ENCODE data around the gene FUCA1.

GRCh38 chr1:23836037-23836436 is 32.1 kb downstream of the FUCA1 start:
- no peak for TF ChIP-seq TOX (CRISPR knock-in tag; IDR thresholded peaks at IDR 0.05; ENCODE audit: borderline replicate concordance)
- TF ChIP-seq CSDC2 (CRISPR knock-in tag; IDR thresholded peaks at IDR 0.05) = no peak
- TF ChIP-seq CREB5 (CRISPR knock-in tag; IDR thresholded peaks at IDR 0.05; ENCODE audit: low read depth) = no peak
- no peak for TF ChIP-seq SNAI2 (CRISPR knock-in tag; IDR thresholded peaks at IDR 0.05)
- TF ChIP-seq PPARA (CRISPR knock-in tag; IDR thresholded peaks at IDR 0.05; ENCODE audit: borderline replicate concordance) = no peak
- TF ChIP-seq ZNF8 (CRISPR knock-in tag; IDR thresholded peaks at IDR 0.05) = no peak
- TF ChIP-seq, protein P1, sequence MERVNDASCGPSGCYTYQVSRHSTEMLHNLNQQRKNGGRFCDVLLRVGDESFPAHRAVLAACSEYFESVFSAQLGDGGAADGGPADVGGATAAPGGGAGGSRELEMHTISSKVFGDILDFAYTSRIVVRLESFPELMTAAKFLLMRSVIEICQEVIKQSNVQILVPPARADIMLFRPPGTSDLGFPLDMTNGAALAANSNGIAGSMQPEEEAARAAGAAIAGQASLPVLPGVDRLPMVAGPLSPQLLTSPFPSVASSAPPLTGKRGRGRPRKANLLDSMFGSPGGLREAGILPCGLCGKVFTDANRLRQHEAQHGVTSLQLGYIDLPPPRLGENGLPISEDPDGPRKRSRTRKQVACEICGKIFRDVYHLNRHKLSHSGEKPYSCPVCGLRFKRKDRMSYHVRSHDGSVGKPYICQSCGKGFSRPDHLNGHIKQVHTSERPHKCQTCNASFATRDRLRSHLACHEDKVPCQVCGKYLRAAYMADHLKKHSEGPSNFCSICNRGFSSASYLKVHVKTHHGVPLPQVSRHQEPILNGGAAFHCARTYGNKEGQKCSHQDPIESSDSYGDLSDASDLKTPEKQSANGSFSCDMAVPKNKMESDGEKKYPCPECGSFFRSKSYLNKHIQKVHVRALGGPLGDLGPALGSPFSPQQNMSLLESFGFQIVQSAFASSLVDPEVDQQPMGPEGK (CRISPR knock-in tag; IDR thresholded peaks at IDR 0.05; ENCODE audit: borderline replicate concordance) = no peak
- no peak for TF ChIP-seq ISL1 (CRISPR knock-in tag; IDR thresholded peaks at IDR 0.05)
- TF ChIP-seq RARB (CRISPR knock-in tag; IDR thresholded peaks at IDR 0.05) = no peak
- TF ChIP-seq ZNF70 (CRISPR knock-in tag; IDR thresholded peaks at IDR 0.05) = no peak
- no peak for TF ChIP-seq ESRRG (CRISPR knock-in tag; IDR thresholded peaks at IDR 0.05)
- TF ChIP-seq ZNF565 (CRISPR knock-in tag; conservative IDR thresholded peaks at IDR 0.05; ENCODE audit: low read depth) = no peak
- no peak for TF ChIP-seq ARNTL (CRISPR knock-in tag; IDR thresholded peaks at IDR 0.05; ENCODE audit: borderline replicate concordance, low read depth)
